Neuronal stem cell (in vitro differentiated cells): ENCODE results near the gene PBLD.

Source experiments
- DNase-seq: peaks from one replicate; pipeline ENCODE4 v3.0.0-alpha.2; 2013; ENCODE audit warnings: low spot score
- H2AFZ ChIP-seq: one replicate; pipeline ENCODE4 v1.6.1; 2013; ENCODE audit warnings: mild to moderate bottlenecking, low read length, inconsistent platforms
- H2AK5ac ChIP-seq: 2 replicates; pipeline ENCODE4 v1.6.1; 2013; ENCODE audit warnings: low read depth, mild to moderate bottlenecking, inconsistent platforms, low read length, moderate library complexity, mixed read lengths
- H2BK120ac ChIP-seq: 2 replicates; pipeline ENCODE4 v1.6.1; 2013; ENCODE audit warnings: low read depth, mild to moderate bottlenecking, inconsistent platforms, low read length, moderate library complexity, mixed read lengths
- H2BK12ac ChIP-seq: one replicate; pipeline ENCODE4 v1.6.1; 2013; ENCODE audit warnings: low read length, inconsistent platforms
- H2BK15ac ChIP-seq: 2 replicates; pipeline ENCODE4 v1.6.1; 2013; ENCODE audit warnings: mild to moderate bottlenecking, low read length, inconsistent platforms, mixed read lengths
- H2BK5ac ChIP-seq: one replicate; pipeline ENCODE4 v1.6.1; 2013; ENCODE audit warnings: inconsistent platforms, mild to moderate bottlenecking, low read length, moderate library complexity
- H3K14ac ChIP-seq: one replicate; pipeline ENCODE4 v1.6.1; 2013; ENCODE audit warnings: low read length, inconsistent platforms
- H3K18ac ChIP-seq: 2 replicates; pipeline ENCODE4 v1.6.1; 2013; ENCODE audit warnings: low read length, inconsistent platforms
- H3K23ac ChIP-seq: 2 replicates; pipeline ENCODE4 v1.6.1; 2013; ENCODE audit warnings: low read depth, mild to moderate bottlenecking, mixed read lengths, low read length, inconsistent platforms; ENCODE audit not compliant: poor library complexity
- H3K27ac ChIP-seq: replicated peaks from 3 replicates; pipeline ENCODE4 v1.5.1; 2013; ENCODE audit warnings: low read length, inconsistent platforms
- H3K27me3 ChIP-seq, 3 experiments: 2 replicates each; pipeline ENCODE4 v1.6.1; 2013; ENCODE audit warnings: low read length in 3 of 3, mild to moderate bottlenecking in 2 of 3, inconsistent platforms in 1 of 3, low read depth in 1 of 3, mixed read lengths in 1 of 3, moderate library complexity in 1 of 3; ENCODE audit not compliant: control insufficient read depth in 3 of 3, insufficient read depth in 3 of 3
- H3K36me3 ChIP-seq, 2 donors: replicated peaks in 1 of 2; 2 replicates each; pipeline ENCODE4 v1.6.1; 2013; ENCODE audit warnings: low read length in 2 of 2; ENCODE audit not compliant: control insufficient read depth in 2 of 2, insufficient read depth in 2 of 2
- H3K4ac ChIP-seq: 2 replicates; pipeline ENCODE4 v1.6.1; 2013; ENCODE audit warnings: inconsistent platforms, mild to moderate bottlenecking, low read length, moderate library complexity
- H3K4me1 ChIP-seq, 2 donors: 1 replicate in 1 of 2; 2 replicates in 1 of 2; pipeline ENCODE4 v1.6.1; 2013; ENCODE audit warnings: low read length in 2 of 2, low read depth in 1 of 2; ENCODE audit not compliant: control insufficient read depth in 2 of 2, insufficient read depth in 1 of 2
- H3K4me2 ChIP-seq: one replicate; pipeline ENCODE4 v1.6.1; 2013; ENCODE audit warnings: mild to moderate bottlenecking, low read length, inconsistent platforms; ENCODE audit not compliant: insufficient read depth, poor library complexity, severe bottlenecking
- H3K4me3 ChIP-seq, 2 donors: 2 replicates each; pipeline ENCODE4 v1.5.1; 2013; ENCODE audit warnings: low read length in 2 of 2, mild to moderate bottlenecking in 2 of 2, inconsistent platforms in 1 of 2, moderate library complexity in 1 of 2
- H3K79me1 ChIP-seq: one replicate; pipeline ENCODE4 v1.6.1; 2013; ENCODE audit warnings: low read depth, mild to moderate bottlenecking, inconsistent platforms, low read length, moderate library complexity
- H3K9ac ChIP-seq: one replicate; pipeline ENCODE4 v1.6.1; 2013; ENCODE audit warnings: mild to moderate bottlenecking, low read depth, low read length, inconsistent platforms; ENCODE audit not compliant: poor library complexity
- H3K9me3 ChIP-seq, 2 donors: replicated peaks in 1 of 2; 2 replicates each; pipeline versions ENCODE3 to v1.6.1; 2013; ENCODE audit warnings: low read length in 2 of 2, mild to moderate bottlenecking in 2 of 2, inconsistent platforms in 1 of 2, low read depth in 1 of 2, mixed read lengths in 1 of 2, moderate library complexity in 1 of 2; ENCODE audit not compliant: control insufficient read depth in 2 of 2, insufficient read depth in 1 of 2
- H4K8ac ChIP-seq: one replicate; pipeline ENCODE4 v1.6.1; 2013; ENCODE audit warnings: low read depth, mild to moderate bottlenecking, inconsistent platforms, low read length, moderate library complexity
- H4K91ac ChIP-seq: one replicate; pipeline ENCODE4 v1.6.1; 2013; ENCODE audit warnings: low read length, low read depth, mild to moderate bottlenecking, inconsistent platforms; ENCODE audit not compliant: poor library complexity
- WGBS, 2 donors: extraction: QIAGEN DNeasy Blood & Tissue Kit; methylation state at CpG; one replicate each; pipeline ENCODE4 v1.1.7; 2013; ENCODE audit warnings: missing lambda C conversion rate in 2 of 2, mixed read lengths in 1 of 2; ENCODE audit not compliant: insufficient read length in 2 of 2, insufficient replicate concordance in 1 of 2; ENCODE audit errors: extremely low coverage in 2 of 2; 5-methylcytosine and 5-hydroxymethylcytosine counted together

PBLD gene

DNA sequence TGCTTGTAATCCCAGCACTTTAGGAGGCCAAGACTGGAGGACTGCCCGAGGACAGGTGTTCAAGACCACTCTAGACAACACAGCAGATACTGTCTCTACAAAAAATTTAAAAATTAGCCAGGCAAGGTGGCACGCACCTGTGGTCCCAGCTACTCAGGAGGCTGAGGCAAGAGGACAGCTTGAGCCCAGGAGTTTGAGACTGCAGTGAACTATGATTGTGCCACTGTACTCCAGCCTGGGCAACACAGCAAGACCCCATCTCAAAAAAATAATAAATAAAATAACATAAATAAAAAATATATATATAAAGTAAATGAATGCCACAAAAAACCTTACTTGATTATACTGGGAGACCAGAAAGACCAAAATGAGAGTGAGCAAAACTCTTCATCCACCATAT, 20.8 kb upstream of the PBLD start:
- H3K36me3 ChIP-seq = peaks cover 9 to 79% of the 10 kb centered on the region in 2 donors
- no peak overlapping the region for H4K91ac ChIP-seq
- no peak overlapping the region for H4K8ac ChIP-seq
- H3K4me2 ChIP-seq = no peak overlapping the region
- no peaks in the 10 kb centered on the region for H3K4me1 ChIP-seq
- no peak overlapping the region for H2BK5ac ChIP-seq
- H2BK120ac ChIP-seq = no peak overlapping the region
- no peak overlapping the region for H3K4ac ChIP-seq
- no peak overlapping the region for H2AK5ac ChIP-seq
- no peaks in the 10 kb centered on the region for H3K9me3 ChIP-seq
- no peak overlapping the region for H3K4me3 ChIP-seq
- no peak overlapping the region for H3K23ac ChIP-seq
- H3K27me3 ChIP-seq = no peaks in the 10 kb centered on the region
- no peaks in the 10 kb centered on the region for H3K79me1 ChIP-seq
- H3K27ac ChIP-seq = no peak overlapping the region
- no peak overlapping the region for H2AFZ ChIP-seq
- H3K14ac ChIP-seq = no peak overlapping the region
- H3K18ac ChIP-seq = no peak overlapping the region
- no peak for DNase-seq
- H3K9ac ChIP-seq = no peak overlapping the region
- WGBS, 2 donors = no CpG with 5 or more reads among the region's 2 CpGs
- no peak overlapping the region for H2BK12ac ChIP-seq
- no peak overlapping the region for H2BK15ac ChIP-seq

DNA sequence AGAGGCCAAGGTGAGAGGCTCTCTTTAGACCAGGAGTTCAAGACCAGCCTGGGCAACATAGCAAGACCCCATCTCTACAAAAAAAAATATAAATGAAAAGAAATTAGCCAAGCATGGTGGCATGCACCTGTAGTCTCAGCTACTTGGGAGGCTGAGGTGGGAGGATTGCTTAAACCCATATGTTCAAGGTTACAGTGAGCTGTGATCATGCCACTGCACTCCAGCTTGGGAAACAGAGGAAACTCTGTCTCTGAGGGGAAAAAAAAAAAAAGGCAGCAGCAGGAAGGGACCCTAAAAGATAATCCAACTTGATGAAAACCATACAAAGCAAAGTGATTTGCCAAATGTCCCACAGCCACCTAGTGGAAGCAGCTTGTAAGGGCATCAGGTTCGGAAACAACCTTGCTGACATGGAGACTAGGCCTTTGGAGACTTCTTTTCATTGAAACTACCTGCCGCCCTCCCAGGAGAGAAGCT, 15.6 kb upstream of the PBLD start:
- H4K8ac ChIP-seq = no peak overlapping the region
- no peak overlapping the region for H3K23ac ChIP-seq
- no peak overlapping the region for H3K18ac ChIP-seq
- no peak overlapping the region for H4K91ac ChIP-seq
- H3K4me1 ChIP-seq = no peaks in the 10 kb centered on the region
- no peak overlapping the region for H3K4ac ChIP-seq
- H2BK120ac ChIP-seq = no peak overlapping the region
- no peak overlapping the region for H3K4me2 ChIP-seq
- no peak overlapping the region for H2BK12ac ChIP-seq
- no peak overlapping the region for H2BK5ac ChIP-seq
- no peak for DNase-seq
- H3K27ac ChIP-seq = no peak overlapping the region
- H2AK5ac ChIP-seq = no peak overlapping the region
- H3K14ac ChIP-seq = no peak overlapping the region
- no peak overlapping the region for H2BK15ac ChIP-seq
- H2AFZ ChIP-seq = no peak overlapping the region
- no peak overlapping the region for H3K4me3 ChIP-seq
- no peaks in the 10 kb centered on the region for H3K27me3 ChIP-seq
- H3K79me1 ChIP-seq = no peaks in the 10 kb centered on the region
- H3K36me3 ChIP-seq = peaks cover 4 to 82% of the 10 kb centered on the region in 2 donors
- H3K9me3 ChIP-seq = no peaks in the 10 kb centered on the region
- no CpG with 5 or more reads among the region's 2 CpGs for WGBS, 2 donors
- no peak overlapping the region for H3K9ac ChIP-seq

DNA sequence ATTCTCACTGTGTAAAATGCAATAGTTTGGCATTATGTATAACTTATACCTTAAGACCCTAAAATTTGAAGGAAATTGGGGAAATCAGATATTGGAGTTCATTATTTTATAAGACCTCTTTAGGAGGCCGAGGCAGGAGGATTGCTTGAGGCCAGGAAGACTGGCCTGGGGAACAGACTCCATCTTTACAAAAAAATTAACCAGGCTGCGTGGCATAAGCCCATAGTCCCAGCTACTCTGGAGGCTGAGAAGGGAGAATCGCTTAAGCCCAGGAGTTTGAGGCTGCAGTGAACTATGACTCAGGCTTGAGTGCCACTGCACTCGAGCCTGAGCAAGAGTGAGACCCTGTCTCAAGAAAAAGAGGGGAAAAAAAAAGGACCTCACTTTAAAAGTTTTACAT, 14.0 kb upstream of the PBLD start:
- Histone ChIP-seq H3K4me2 (no peak overlapping the region), H3K4me1 (no peaks in the 10 kb centered on the region), H3K23ac (no peak overlapping the region), H4K8ac (no peak overlapping the region), H3K9ac (no peak overlapping the region), H3K27me3 (no peaks in the 10 kb centered on the region), H3K36me3 (peaks cover 1 to 82% of the 10 kb centered on the region in 2 donors), H3K79me1 (no peaks in the 10 kb centered on the region), H3K14ac (no peak overlapping the region), H2BK120ac (no peak overlapping the region), H3K9me3 (no peaks in the 10 kb centered on the region), H2BK5ac (no peak overlapping the region), H3K27ac (no peak overlapping the region), H2AFZ (no peak overlapping the region), H3K4me3 (no peak overlapping the region), H3K4ac (no peak overlapping the region), H3K18ac (no peak overlapping the region), H2AK5ac (no peak overlapping the region), H4K91ac (no peak overlapping the region), H2BK15ac (no peak overlapping the region), H2BK12ac (no peak overlapping the region)
- no CpG with 5 or more reads among the region's 4 CpGs for WGBS, 2 donors
- DNase-seq = no peak

DNA sequence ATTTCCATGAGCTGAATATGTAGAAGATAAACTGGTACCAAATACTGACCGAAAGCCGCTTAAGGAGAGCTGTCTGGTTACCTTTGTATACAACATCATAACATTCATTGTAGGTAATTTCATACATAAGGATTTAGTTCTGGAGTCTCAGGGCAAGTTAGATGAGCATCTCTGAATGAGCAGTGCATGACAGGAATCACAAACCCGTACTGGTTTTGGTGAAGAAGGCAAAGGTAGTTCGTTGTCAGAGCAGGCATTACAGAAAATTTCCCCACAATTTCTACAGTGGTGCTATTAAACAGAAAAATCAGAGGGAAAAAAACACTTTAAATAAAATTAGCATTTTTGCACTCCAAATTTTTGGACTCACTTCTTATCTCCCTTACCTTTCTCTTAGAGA, 12.9 kb upstream of the PBLD start:
- Histone ChIP-seq H3K4ac (no peak overlapping the region), H4K8ac (no peak overlapping the region), H3K27ac (no peak overlapping the region), H3K4me3 (no peak overlapping the region), H3K36me3 (peaks cover 8 to 90% of the 10 kb centered on the region in 2 donors), H2AFZ (no peak overlapping the region), H3K9me3 (no peaks in the 10 kb centered on the region), H3K27me3 (no peaks in the 10 kb centered on the region), H4K91ac (no peak overlapping the region), H2BK120ac (no peak overlapping the region), H2AK5ac (no peak overlapping the region), H3K18ac (no peak overlapping the region), H2BK12ac (no peak overlapping the region), H3K4me1 (no peaks in the 10 kb centered on the region), H3K14ac (no peak overlapping the region), H3K9ac (no peak overlapping the region), H2BK5ac (no peak overlapping the region), H2BK15ac (no peak overlapping the region), H3K4me2 (no peak overlapping the region), H3K23ac (no peak overlapping the region), H3K79me1 (no peaks in the 10 kb centered on the region)
- DNase-seq = no peak
- no CpG with 5 or more reads among the region's 4 CpGs for WGBS, 2 donors
